ENCODE results near the gene PRAMEF10.
"Not testable (repeated sequence)": the region's sequence is repeated elsewhere in the genome, so short reads cannot be mapped to it uniquely, and the experiment has no call there.

- not testable (repeated sequence) for TF ChIP-seq CTCF, POLR2A, EP300, POLR2AphosphoS5 (IDR thresholded peaks at IDR 0.05)
These were observed 1.1 kb upstream of the PRAMEF10 start for GRCh38 chr1:12899186-12899585.

Measured in gastroesophageal sphincter (tissue), 3 donors.